B cell (primary cell): ENCODE results near the gene ITPKB. TPM values are rescaled to one million over a fixed set of nuclear protein-coding genes. Genes with fewer than 3 reads are reported as not detected.

ENCODE experiments used
- ATAC-seq: fragments of 200-7000 bp; cut with Tn5 transposase; one replicate; pipeline ENCODE4 v1.10.0; 2021; ENCODE audit warnings: low read depth, mild to moderate bottlenecking, moderate number of reproducible peaks, moderate library complexity
- CTCF ChIA-PET: fragments of 350-600 bp; sonication (Branson Sonifier 250); formaldehyde crosslinking; loops from one replicate; lab custom pipeline; 2021; ENCODE audit warnings: antibody characterized with exemption, inconsistent platforms; lab: Charles Lee
- POLR2A ChIA-PET: fragments of 350-600 bp; sonication (Branson Sonifier 250); formaldehyde crosslinking; loops from one replicate; lab custom pipeline; 2021; ENCODE audit warnings: antibody characterized with exemption; lab: Charles Lee
- DNase-seq: peaks from one replicate; pipeline ENCODE4 v3.0.0; 2013
- H2AFZ ChIP-seq: 2 replicates; pipeline ENCODE4 v1.6.1; 2012; ENCODE audit warnings: mild to moderate bottlenecking, low read depth, low read length; ENCODE audit not compliant: insufficient read depth, poor library complexity, severe bottlenecking
- H3K27ac ChIP-seq, 2 donors: 1 replicate in 1 of 2; 2 replicates in 1 of 2; pipeline ENCODE4 v1.5.1; 2012 to 2013; ENCODE audit warnings: low read length in 2 of 2, mild to moderate bottlenecking in 2 of 2, moderate library complexity in 1 of 2
- H3K27me3 ChIP-seq, 4 experiments: fragments of 200-600 bp in 1 of 4; sonication (generic) in 1 of 4; replicated peaks in 1 of 4; 1 replicate in 2 of 4; 2 replicates in 2 of 4; pipeline versions ENCODE4 v1.6.1 to v1.7.0; 2013 to 2016; ENCODE audit warnings: low read length in 3 of 4, mild to moderate bottlenecking in 2 of 4, mixed read lengths in 1 of 4, moderate library complexity in 1 of 4; ENCODE audit not compliant: insufficient read depth in 4 of 4, control insufficient read depth in 3 of 4; ENCODE audit errors: control extremely low read depth in 1 of 4
- H3K36me3 ChIP-seq, 2 experiments: replicated peaks in 1 of 2; 1 replicate in 1 of 2; 2 replicates in 1 of 2; pipeline versions ENCODE4 v1.6.1 to v1.7.1; 2013; ENCODE audit warnings: low read length in 1 of 2; ENCODE audit not compliant: insufficient read depth in 2 of 2, control insufficient read depth in 1 of 2; ENCODE audit errors: control extremely low read depth in 1 of 2, extremely low read depth in 1 of 2
- H3K4me1 ChIP-seq, 2 donors: fragments of 200-600 bp in 1 of 2; sonication (generic) in 1 of 2; 1 replicate in 1 of 2; 2 replicates in 1 of 2; pipeline versions ENCODE4 v1.5.1 to v1.6.1; 2013 to 2017; ENCODE audit warnings: low read length in 2 of 2; ENCODE audit not compliant: control insufficient read depth in 2 of 2, insufficient read depth in 2 of 2
- H3K4me2 ChIP-seq: replicated peaks from 2 replicates; pipeline ENCODE3; 2012; ENCODE audit warnings: mild to moderate bottlenecking, low read depth, low read length; ENCODE audit not compliant: poor library complexity, severe bottlenecking
- H3K4me3 ChIP-seq, 5 experiments: fragments of 200-600 bp in 1 of 5; sonication (generic) in 1 of 5; 1 replicate in 3 of 5; 2 replicates in 2 of 5; pipeline versions ENCODE4 v1.5.1 to v1.7.0; 2011 to 2016; ENCODE audit warnings: low read length in 4 of 5, mild to moderate bottlenecking in 4 of 5, low read depth in 2 of 5, control low read depth in 1 of 5, moderate library complexity in 1 of 5; ENCODE audit not compliant: insufficient read depth in 1 of 5; ENCODE audit errors: control extremely low read depth in 1 of 5, extremely low read depth in 1 of 5
- H3K79me2 ChIP-seq: fragments of 200-600 bp; sonication (generic); one replicate; pipeline ENCODE4 v1.6.0; 2016; ENCODE audit warnings: low read length; ENCODE audit not compliant: control insufficient read depth, insufficient read depth
- H3K9ac ChIP-seq: fragments of 200-600 bp; sonication (generic); 2 replicates; pipeline ENCODE4 v1.6.1; 2017; ENCODE audit warnings: mild to moderate bottlenecking, low read length, moderate library complexity
- H3K9me3 ChIP-seq, 3 donors: one replicate each; pipeline versions ENCODE4 v1.6.1 to v1.7.1; 2013; ENCODE audit warnings: low read length in 2 of 3; ENCODE audit not compliant: control insufficient read depth in 2 of 3, insufficient read depth in 1 of 3; ENCODE audit errors: control extremely low read depth in 1 of 3
- H4K20me1 ChIP-seq: 2 replicates; pipeline ENCODE4 v1.6.0; 2012; ENCODE audit warnings: mild to moderate bottlenecking, low read length; ENCODE audit not compliant: insufficient read depth, control insufficient read depth, poor library complexity, severe bottlenecking
- H3K27ac Mint-ChIP-seq: one replicate; pipeline ENCODE4 v1.8.0; 2021; ENCODE audit warnings: mixed read lengths
- H3K27me3 Mint-ChIP-seq: one replicate; pipeline ENCODE4 v1.8.0; 2021; ENCODE audit warnings: mixed read lengths
- H3K4me1 Mint-ChIP-seq: one replicate; pipeline ENCODE4 v1.8.0; 2021; ENCODE audit warnings: mixed read lengths
- H3K4me3 Mint-ChIP-seq: one replicate; pipeline ENCODE4 v1.8.0; 2021; ENCODE audit warnings: mixed read lengths
- H3K9me3 Mint-ChIP-seq: one replicate; pipeline ENCODE4 v1.8.0; 2022; ENCODE audit warnings: mixed read lengths; ENCODE audit not compliant: insufficient read depth
- CTCF ChIP-seq: fragments of 200-600 bp; IDR thresholded peaks from one replicate; pipeline ENCODE4 v1.8.0; 2022; ENCODE audit warnings: antibody characterized with exemption, mild to moderate bottlenecking
- EZH2 ChIP-seq: IDR thresholded peaks from 2 replicates; pipeline ENCODE4 v1.6.1; 2012; ENCODE audit warnings: borderline replicate concordance, low read depth, mild to moderate bottlenecking, moderate library complexity, low read length; ENCODE audit not compliant: insufficient read depth, poor library complexity, severe bottlenecking
- WGBS: methylation state at CpG from one replicate; pipeline ENCODE4 v1.1.5; 2013; ENCODE audit warnings: missing lambda C conversion rate; ENCODE audit not compliant: insufficient coverage; 5-methylcytosine and 5-hydroxymethylcytosine counted together
- intact Hi-C: fragments of 100-400 bp; cut with micrococcal nuclease; formaldehyde crosslinking; loops from one replicate; pipeline ENCODE4 v1.10.0; 2022
- polyA plus RNA-seq: library from polyadenylated mRNA; depleted of rRNA; stranded (reverse); fragments of >200 nt; gene quantifications from 2 replicates; pipeline ENCODE4 v1.2.3, GENCODE V29; 2012
- total RNA-seq, 2 donors: library from RNA; stranded (reverse); fragments of 120-200 nt in 1 of 2; gene quantifications; 1 replicate in 1 of 2; 2 replicates in 1 of 2; pipeline versions ENCODE4 v1.2.3 to v1.2.4, GENCODE V29; 2013 to 2022

ITPKB gene
- total and polyA plus RNA-seq, 2 donors (not counting 1 experiment from before 2014, with no cell fraction given), result 21.8 to 93.5 TPM

- Mint-ChIP-seq H3K4me3 (no peak overlapping the region), H3K4me1 (peaks cover 89% of the 10 kb centered on the region), H3K27ac (peak overlapping the region; percentile 20), H3K9me3 (no peaks in the 10 kb centered on the region), H3K27me3 (no peaks in the 10 kb centered on the region)
- no CpG with 5 or more reads among the region's 7 CpGs for WGBS
- Histone ChIP-seq H3K36me3 (peaks cover 0 to 28% of the 10 kb centered on the region in 2 experiments), H3K27me3 (no peaks in the 10 kb centered on the region), H4K20me1 (peaks cover 32% of the 10 kb centered on the region), H3K4me1 (peaks cover 55 to 73% of the 10 kb centered on the region in 2 donors), H3K79me2 (peaks cover 98% of the 10 kb centered on the region), H3K4me2 (no peak overlapping the region), H3K9ac (no peak overlapping the region), H3K9me3 (no peaks in the 10 kb centered on the region), H3K27ac (no peak overlapping the region), H3K4me3 (no peak overlapping the region), H2AFZ (no peak overlapping the region)
- intact Hi-C loops, result no loop called here
- DNase-seq (no peak), ATAC-seq (no peak)
- TF ChIP-seq EZH2 (no peak), CTCF (no peak)
- POLR2A ChIA-PET, result interaction anchor here (0.6 kb wide), 1 partner anchor 666 kb away, joined by 3 read pairs; no protein-coding TSS in a partner anchor
- CTCF ChIA-PET, result interaction anchor here (1.2 to 1.3 kb wide), 2 partner anchors 17 to 38 kb away, joined by 3 read pairs; no protein-coding TSS in a partner anchor
Observed at GRCh38 chr1:226670073-226670472, 69.0 kb downstream of the ITPKB start.

- 93% methylated on average over 4 of the region's 5 CpGs for WGBS
- Histone ChIP-seq H3K9me3 (no peaks in the 10 kb centered on the region), H4K20me1 (peaks cover 46% of the 10 kb centered on the region), H3K27ac (no peak overlapping the region), H3K4me2 (no peak overlapping the region), H2AFZ (no peak overlapping the region), H3K9ac (no peak overlapping the region), H3K79me2 (peaks cover 100% of the 10 kb centered on the region), H3K27me3 (no peaks in the 10 kb centered on the region), H3K4me3 (no peak overlapping the region), H3K4me1 (peaks cover 63 to 75% of the 10 kb centered on the region in 2 donors), H3K36me3 (peaks cover 0 to 38% of the 10 kb centered on the region in 2 experiments)
- Mint-ChIP-seq H3K4me3 (no peak overlapping the region), H3K27ac (no peak overlapping the region), H3K27me3 (no peaks in the 10 kb centered on the region), H3K4me1 (peaks cover 91% of the 10 kb centered on the region), H3K9me3 (no peaks in the 10 kb centered on the region)
- intact Hi-C loops, result no loop called here
- ATAC-seq (no peak), DNase-seq (no peak)
- CTCF ChIA-PET, result interaction anchor here (1.0 to 1.5 kb wide), 7 partner anchors 13 to 158 kb away, joined by 3 to 8 read pairs (median 3); no protein-coding TSS in a partner anchor
- POLR2A ChIA-PET, result interaction anchor here (0.6 kb wide), 1 partner anchor 16 kb away, joined by 4 read pairs; no protein-coding TSS in a partner anchor
- TF ChIP-seq EZH2 (no peak), CTCF (no peak)
Observed at GRCh38 chr1:226668173-226668560, 70.9 kb downstream of the ITPKB start.
